Trophoblast cell (in vitro differentiated cells and primary cell): ENCODE results near the gene FGD5.

Source experiments
- DNase-seq, 2 donors: peaks; one replicate each; pipeline ENCODE4 v3.0.0-alpha.2; 2016
- H2AFZ ChIP-seq: 2 replicates; pipeline ENCODE4 v1.6.1; 2013; ENCODE audit warnings: low read length, moderate library complexity, mild to moderate bottlenecking; ENCODE audit not compliant: insufficient read depth, poor library complexity
- H2AK5ac ChIP-seq: 2 replicates; pipeline ENCODE4 v1.6.1; 2013; ENCODE audit warnings: mild to moderate bottlenecking, low read length
- H2BK120ac ChIP-seq: 2 replicates; pipeline ENCODE4 v1.6.1; 2013; ENCODE audit warnings: low read length, mild to moderate bottlenecking, moderate library complexity; ENCODE audit not compliant: insufficient read depth, poor library complexity
- H2BK12ac ChIP-seq: 2 replicates; pipeline ENCODE4 v1.6.1; 2013; ENCODE audit warnings: mild to moderate bottlenecking, low read length, moderate library complexity
- H2BK5ac ChIP-seq: 2 replicates; pipeline ENCODE4 v1.6.1; 2013; ENCODE audit warnings: low read length, low read depth, moderate library complexity, mild to moderate bottlenecking; ENCODE audit not compliant: poor library complexity
- H3K14ac ChIP-seq: 2 replicates; pipeline ENCODE4 v1.6.1; 2013; ENCODE audit warnings: mild to moderate bottlenecking, low read length
- H3K18ac ChIP-seq: 2 replicates; pipeline ENCODE4 v1.6.1; 2013; ENCODE audit warnings: mild to moderate bottlenecking, low read length
- H3K23ac ChIP-seq: 2 replicates; pipeline ENCODE4 v1.6.1; 2013; ENCODE audit warnings: low read length
- H3K27ac ChIP-seq: 2 replicates; pipeline ENCODE4 v1.5.1; 2013; ENCODE audit warnings: low read depth, mild to moderate bottlenecking, inconsistent platforms, low read length, moderate library complexity
- H3K27me3 ChIP-seq: 2 replicates; pipeline ENCODE4 v1.6.1; 2013; ENCODE audit warnings: inconsistent platforms, mild to moderate bottlenecking, low read length, moderate library complexity; ENCODE audit not compliant: insufficient read depth
- H3K36me3 ChIP-seq, 2 experiments: 1 replicate in 1 of 2; 2 replicates in 1 of 2; pipeline ENCODE4 v1.6.1; 2013; ENCODE audit warnings: low read length in 2 of 2, mild to moderate bottlenecking in 2 of 2, moderate library complexity in 1 of 2; ENCODE audit not compliant: insufficient read depth in 2 of 2, control insufficient read depth in 1 of 2
- H3K4ac ChIP-seq: 2 replicates; pipeline ENCODE4 v1.6.1; 2013; ENCODE audit warnings: low read depth, mild to moderate bottlenecking, low read length, moderate library complexity
- H3K4me1 ChIP-seq, 2 experiments: 1 replicate in 1 of 2; 2 replicates in 1 of 2; pipeline ENCODE4 v1.6.1; 2013; ENCODE audit warnings: low read length in 2 of 2, mild to moderate bottlenecking in 2 of 2, moderate library complexity in 1 of 2; ENCODE audit not compliant: insufficient read depth in 2 of 2, control insufficient read depth in 1 of 2
- H3K4me2 ChIP-seq: 2 replicates; pipeline ENCODE4 v1.6.1; 2013; ENCODE audit warnings: inconsistent platforms, mild to moderate bottlenecking, low read length, moderate library complexity
- H3K4me3 ChIP-seq: 2 replicates; pipeline ENCODE4 v1.5.1; 2013; ENCODE audit warnings: mild to moderate bottlenecking, low read depth, low read length, inconsistent platforms
- H3K79me1 ChIP-seq: one replicate; pipeline ENCODE4 v1.6.1; 2013; ENCODE audit warnings: low read length
- H3K79me2 ChIP-seq: 2 replicates; pipeline ENCODE4 v1.6.1; 2013; ENCODE audit warnings: low read length, mild to moderate bottlenecking; ENCODE audit not compliant: control insufficient read depth, insufficient read depth, poor library complexity
- H3K9ac ChIP-seq: 2 replicates; pipeline ENCODE4 v1.6.1; 2013; ENCODE audit warnings: mild to moderate bottlenecking, low read length
- H3K9me3 ChIP-seq: 2 replicates; pipeline ENCODE4 v1.6.1; 2013; ENCODE audit warnings: low read depth, mild to moderate bottlenecking, control low read depth, inconsistent platforms, low read length; ENCODE audit not compliant: insufficient read depth
- H4K12ac ChIP-seq: 2 replicates; pipeline ENCODE4 v1.6.1; 2013; ENCODE audit warnings: low read depth, mild to moderate bottlenecking, low read length, moderate library complexity
- H4K8ac ChIP-seq: 2 replicates; pipeline ENCODE4 v1.6.1; 2013; ENCODE audit warnings: low read depth, mild to moderate bottlenecking, low read length, moderate library complexity
- H4K91ac ChIP-seq: one replicate; pipeline ENCODE4 v1.6.1; 2013; ENCODE audit warnings: low read depth, mild to moderate bottlenecking, low read length, moderate library complexity
- WGBS: extraction: QIAGEN DNeasy Blood & Tissue Kit; methylation state at CpG from one replicate; pipeline ENCODE4 v1.1.7; 2013; ENCODE audit warnings: missing lambda C conversion rate; ENCODE audit not compliant: insufficient read length, insufficient coverage; ENCODE audit errors: extremely low coverage; 5-methylcytosine and 5-hydroxymethylcytosine counted together

Gene FGD5

DNA sequence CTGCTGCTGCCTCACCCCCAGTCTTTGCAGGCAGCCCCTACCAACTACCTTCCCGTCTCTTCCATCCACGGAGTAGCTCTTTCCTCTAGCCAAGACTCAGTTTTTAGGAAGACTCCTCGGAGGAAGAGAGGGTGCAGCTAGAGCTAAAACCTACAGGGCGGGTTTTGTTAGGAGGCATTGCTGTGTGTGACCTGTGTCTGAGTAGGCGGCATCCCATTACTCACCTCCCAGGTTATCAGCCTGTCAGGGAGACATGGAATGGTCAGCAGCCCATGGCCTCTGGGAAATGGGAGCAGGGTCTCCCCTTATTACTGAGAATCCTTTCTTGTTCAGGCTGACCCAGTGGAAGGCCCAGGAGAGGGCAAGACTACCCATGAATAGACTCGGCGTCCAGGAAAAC is 43.8 kb upstream of the FGD5 start:
- Histone ChIP-seq H2BK120ac (no peak overlapping the region), H3K9ac (no peak overlapping the region), H4K91ac (no peak overlapping the region), H3K79me2 (no peaks in the 10 kb centered on the region), H3K4me1 (no peaks in the 10 kb centered on the region), H3K18ac (no peak overlapping the region), H4K8ac (no peak overlapping the region), H2AK5ac (no peak overlapping the region), H3K79me1 (no peaks in the 10 kb centered on the region), H4K12ac (no peak overlapping the region), H2BK5ac (no peak overlapping the region), H3K27ac (no peak overlapping the region), H3K4me2 (no peak overlapping the region), H2BK12ac (no peak overlapping the region), H3K14ac (no peak overlapping the region), H3K36me3 (no peaks in the 10 kb centered on the region), H3K23ac (no peak overlapping the region), H3K4ac (no peak overlapping the region), H3K27me3 (no peaks in the 10 kb centered on the region), H3K4me3 (no peak overlapping the region), H2AFZ (no peak overlapping the region), H3K9me3 (peaks cover 6% of the 10 kb centered on the region)
- no peak for DNase-seq
- WGBS = no CpG with 5 or more reads among the region's 7 CpGs

DNA sequence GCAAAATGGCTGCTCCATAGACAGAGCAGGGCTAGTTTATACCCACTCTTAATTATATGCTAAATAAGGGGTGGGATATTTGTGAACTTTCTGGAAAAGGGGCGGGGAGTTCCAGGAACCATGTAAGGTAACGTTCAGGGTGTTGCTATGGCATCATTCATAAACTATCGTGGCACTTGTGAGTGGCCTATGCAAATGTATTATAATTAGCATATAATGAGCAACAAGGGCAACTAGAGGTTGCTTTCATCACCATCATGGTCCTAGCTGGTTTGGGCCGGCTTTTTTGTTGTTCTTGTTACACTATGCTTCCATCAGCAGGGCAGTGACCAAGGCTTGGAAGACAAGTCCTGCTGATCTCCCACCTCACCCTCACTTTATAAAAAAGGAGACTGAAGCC is 43.2 kb upstream of the FGD5 start:
- Histone ChIP-seq H2BK12ac (no peak overlapping the region), H3K9ac (no peak overlapping the region), H4K12ac (no peak overlapping the region), H3K23ac (no peak overlapping the region), H3K4me3 (no peak overlapping the region), H3K9me3 (peaks cover 6% of the 10 kb centered on the region), H2BK120ac (no peak overlapping the region), H2BK5ac (no peak overlapping the region), H2AK5ac (no peak overlapping the region), H2AFZ (no peak overlapping the region), H3K27ac (no peak overlapping the region), H3K79me2 (no peaks in the 10 kb centered on the region), H3K4ac (no peak overlapping the region), H3K4me2 (no peak overlapping the region), H3K36me3 (no peaks in the 10 kb centered on the region), H3K79me1 (no peaks in the 10 kb centered on the region), H4K8ac (no peak overlapping the region), H3K27me3 (no peaks in the 10 kb centered on the region), H3K4me1 (no peaks in the 10 kb centered on the region), H3K14ac (no peak overlapping the region), H4K91ac (no peak overlapping the region), H3K18ac (no peak overlapping the region)
- no peak for DNase-seq
- WGBS = no CpG with 5 or more reads among the region's 4 CpGs

DNA sequence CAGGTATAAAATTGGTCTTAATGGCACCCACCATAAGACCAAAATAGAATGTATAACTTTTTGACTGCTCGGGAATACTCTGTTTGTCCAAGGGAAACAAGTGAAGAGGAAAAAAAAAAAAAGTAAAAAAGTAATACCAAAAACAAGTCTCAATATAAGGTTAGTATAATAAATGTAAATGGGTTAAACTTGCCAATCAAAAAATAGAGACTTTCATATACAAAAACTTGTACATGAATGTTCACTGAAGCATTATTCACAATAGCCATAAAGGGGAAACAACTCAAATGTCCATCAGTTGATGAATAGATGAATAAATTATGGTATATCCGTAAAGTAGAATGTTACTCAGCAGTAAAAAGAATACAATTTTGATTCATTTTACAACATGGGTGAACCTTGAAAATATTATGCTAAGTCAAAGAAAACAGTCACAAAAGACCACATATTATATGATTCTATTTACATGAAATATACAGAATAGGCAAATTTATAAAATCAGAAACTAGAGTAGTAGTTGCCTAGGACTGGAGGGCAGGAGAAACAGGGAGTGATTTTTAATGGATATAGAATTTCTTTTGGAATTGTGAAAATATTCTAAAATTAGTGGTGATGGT is 39.6 kb upstream of the FGD5 start:
- Histone ChIP-seq H4K91ac (no peak overlapping the region), H3K9ac (no peak overlapping the region), H2BK12ac (no peak overlapping the region), H3K23ac (no peak overlapping the region), H3K36me3 (no peaks in the 10 kb centered on the region), H3K79me2 (no peaks in the 10 kb centered on the region), H2AK5ac (no peak overlapping the region), H3K4ac (no peak overlapping the region), H3K9me3 (peaks cover 6% of the 10 kb centered on the region), H4K8ac (no peak overlapping the region), H3K18ac (no peak overlapping the region), H4K12ac (no peak overlapping the region), H3K4me1 (no peaks in the 10 kb centered on the region), H3K79me1 (no peaks in the 10 kb centered on the region), H3K14ac (no peak overlapping the region), H3K27ac (no peak overlapping the region), H3K4me3 (no peak overlapping the region), H2BK5ac (no peak overlapping the region), H2BK120ac (no peak overlapping the region), H3K27me3 (no peaks in the 10 kb centered on the region), H2AFZ (no peak overlapping the region), H3K4me2 (no peak overlapping the region)
- DNase-seq = no peak
- WGBS = no CpG with 5 or more reads among the region's 2 CpGs

DNA sequence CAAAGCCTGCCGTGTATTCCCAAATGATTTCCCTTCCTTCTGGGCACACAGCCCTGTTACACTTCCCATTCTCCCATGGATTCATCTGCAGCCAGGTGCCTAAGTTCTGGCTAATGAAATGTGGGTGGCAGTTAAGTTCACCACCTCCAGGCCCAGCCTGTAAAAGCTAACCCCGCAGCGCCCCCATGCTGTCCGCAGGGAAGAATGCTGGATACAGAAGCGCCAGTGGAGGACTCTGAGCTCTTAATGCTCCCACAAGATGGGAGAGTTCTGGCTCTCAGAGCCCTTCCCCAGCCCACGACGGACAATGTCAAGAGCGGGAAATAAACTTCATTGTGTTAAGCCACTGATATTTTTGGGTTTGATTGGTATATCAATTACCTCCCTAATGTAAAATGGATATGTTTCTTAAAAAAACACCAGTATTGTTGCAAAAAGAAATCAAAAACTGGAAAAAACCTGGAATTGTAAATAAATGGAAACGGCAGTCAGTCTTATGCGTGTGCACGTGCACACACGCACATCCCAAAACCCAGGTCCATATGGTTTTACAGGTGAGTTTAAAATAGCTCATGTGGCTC is 37.7 kb upstream of the FGD5 start:
- H3K4ac ChIP-seq = no peak overlapping the region
- H3K36me3 ChIP-seq = no peaks in the 10 kb centered on the region
- H3K18ac ChIP-seq = no peak overlapping the region
- H3K4me2 ChIP-seq = no peak overlapping the region
- no peak overlapping the region for H4K91ac ChIP-seq
- no peaks in the 10 kb centered on the region for H3K79me2 ChIP-seq
- no peaks in the 10 kb centered on the region for H3K4me1 ChIP-seq
- H3K23ac ChIP-seq = no peak overlapping the region
- no peak overlapping the region for H2AK5ac ChIP-seq
- DNase-seq = peak; percentile 57 to 72
- no CpG with 5 or more reads among the region's 12 CpGs for WGBS
- no peak overlapping the region for H4K12ac ChIP-seq
- H3K27me3 ChIP-seq = no peaks in the 10 kb centered on the region
- no peaks in the 10 kb centered on the region for H3K79me1 ChIP-seq
- H3K4me3 ChIP-seq = no peak overlapping the region
- H3K14ac ChIP-seq = no peak overlapping the region
- H3K27ac ChIP-seq = no peak overlapping the region
- no peak overlapping the region for H4K8ac ChIP-seq
- H2AFZ ChIP-seq = no peak overlapping the region
- no peak overlapping the region for H3K9ac ChIP-seq
- peaks cover 4% of the 10 kb centered on the region for H3K9me3 ChIP-seq
- no peak overlapping the region for H2BK120ac ChIP-seq
- H2BK5ac ChIP-seq = no peak overlapping the region
- H2BK12ac ChIP-seq = no peak overlapping the region
